ENCODE results near the gene SGMS1.
"Not testable (repeated sequence)": the region's sequence is repeated elsewhere in the genome, so short reads cannot be mapped to it uniquely, and the experiment has no call there.

SGMS1 gene

DNA sequence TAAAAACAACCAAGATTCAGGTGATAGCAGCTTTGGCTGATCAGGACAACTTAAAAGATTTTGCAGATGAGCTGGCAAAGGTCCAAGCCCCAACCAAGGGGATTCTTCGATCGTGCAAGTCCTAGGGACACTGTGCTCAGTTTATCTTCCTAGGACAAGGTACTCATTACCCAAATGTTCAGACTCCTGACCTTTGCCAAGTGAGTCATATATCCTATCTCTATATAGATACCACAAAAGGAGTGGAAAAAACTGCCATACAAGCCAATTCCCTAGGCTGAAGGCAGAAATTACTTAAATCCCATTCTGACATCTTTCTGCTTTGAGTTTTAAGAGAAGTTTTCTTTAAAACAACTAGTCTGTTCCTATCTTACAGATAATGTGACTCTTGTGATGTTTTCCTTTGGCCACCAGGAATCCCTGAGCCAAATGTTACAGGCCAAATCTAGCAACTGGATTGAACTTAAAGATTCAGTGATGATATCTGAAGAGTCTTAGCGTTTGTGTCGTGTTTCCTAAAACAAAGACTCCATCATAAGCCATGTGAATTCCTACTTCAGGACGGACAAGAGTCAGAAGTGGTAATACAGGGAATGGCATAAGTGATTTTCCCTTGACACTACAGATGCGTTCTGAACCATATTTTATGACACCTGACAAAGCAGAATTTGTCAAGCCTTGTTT lies 229.8 kb downstream of the SGMS1 start:
- no peak for DNase-seq

DNA sequence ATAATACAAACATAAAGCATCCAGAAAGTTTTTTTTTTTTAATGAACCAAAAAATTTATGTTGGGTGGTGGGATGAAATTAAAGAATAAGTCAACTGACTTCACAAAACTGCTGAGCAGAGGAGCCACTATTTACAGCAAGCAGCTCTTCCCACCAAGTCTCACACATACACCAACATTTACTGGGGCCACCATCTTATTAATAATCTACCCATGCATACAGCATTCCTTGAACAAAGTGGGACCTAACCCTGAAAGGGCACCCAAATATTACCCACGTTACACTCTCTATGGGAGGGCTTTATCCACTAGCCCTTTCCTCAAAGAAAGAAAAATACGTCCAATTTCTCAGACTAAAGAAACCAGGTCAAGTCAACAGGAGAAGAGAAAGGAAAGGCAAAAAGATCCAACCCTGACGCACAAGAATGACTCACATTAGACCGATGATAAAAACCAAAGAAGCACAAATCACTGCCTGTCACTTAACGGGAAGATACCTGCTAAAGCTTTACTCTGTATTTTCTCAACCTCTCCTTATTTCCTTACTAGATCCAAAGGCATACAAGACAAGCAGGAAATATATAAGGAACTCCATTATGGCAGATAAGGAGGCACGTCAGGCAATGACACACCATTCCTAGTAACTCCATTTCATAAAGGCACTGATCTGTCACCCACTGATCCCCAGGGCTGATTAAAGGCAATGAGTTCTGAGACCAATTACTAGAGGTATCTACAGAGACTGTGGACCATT lies 230.6 kb downstream of the SGMS1 start:
- DNase-seq: no peak

DNA sequence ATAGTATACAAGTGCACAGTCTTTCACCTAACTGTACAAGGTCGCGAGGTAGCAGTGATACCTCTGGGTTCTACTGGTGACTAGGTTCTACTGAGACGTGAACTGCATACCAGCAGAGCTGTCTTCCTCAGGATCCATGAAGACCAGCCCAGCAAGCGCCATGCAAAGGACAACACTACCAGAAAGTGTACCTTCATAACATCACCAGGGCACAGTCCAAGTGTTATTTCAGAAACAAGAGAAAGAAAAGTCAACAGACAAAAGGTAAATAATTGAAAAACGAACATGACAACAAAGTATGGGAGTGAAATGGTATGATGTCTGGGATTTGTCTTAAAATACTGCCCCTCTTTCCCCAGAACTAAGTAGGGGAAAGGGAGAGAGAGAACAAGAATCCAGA lies 231.3 kb downstream of the SGMS1 start:
- DNase-seq: no peak

DNA sequence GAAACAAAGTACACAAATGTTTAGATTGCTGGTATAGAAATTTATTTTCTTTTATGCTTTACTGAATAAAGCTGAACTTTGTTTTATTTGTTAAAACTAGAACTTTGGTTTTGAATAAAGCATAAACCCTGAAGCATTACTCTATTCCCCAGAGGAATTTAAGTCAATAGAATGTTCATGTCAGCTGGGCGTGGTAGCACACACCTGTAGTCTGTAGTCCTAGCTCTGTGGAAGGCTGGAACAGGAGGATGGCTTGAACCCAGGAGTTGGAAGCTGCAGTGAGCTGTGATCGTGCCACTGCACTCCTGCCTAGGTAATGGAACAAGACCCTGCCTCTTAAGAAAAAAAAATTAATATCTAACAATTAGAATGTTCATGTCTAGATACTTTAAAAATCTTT lies 233.5 kb downstream of the SGMS1 start:
- DNase-seq: no peak

DNA sequence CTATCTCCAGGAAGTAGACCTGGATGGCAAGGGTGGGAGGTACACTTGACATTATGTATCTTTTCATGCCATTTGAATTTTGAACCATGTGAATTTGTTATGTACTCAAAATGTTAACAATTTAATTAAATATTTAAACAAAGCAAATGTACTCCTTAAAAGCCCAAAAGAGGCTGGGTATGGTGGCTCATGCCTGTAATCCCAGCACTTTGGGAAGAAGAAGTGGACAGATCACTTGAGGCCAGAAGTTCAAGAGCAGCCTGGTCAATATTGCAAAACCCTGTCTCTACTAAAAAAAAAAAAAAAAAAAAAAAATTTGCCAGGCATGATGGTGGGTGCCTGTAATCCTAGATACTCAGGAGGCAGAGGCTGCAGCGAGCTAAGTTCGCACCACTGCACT lies 235.6 kb downstream of the SGMS1 start:
- DNase-seq: no peak

DNA sequence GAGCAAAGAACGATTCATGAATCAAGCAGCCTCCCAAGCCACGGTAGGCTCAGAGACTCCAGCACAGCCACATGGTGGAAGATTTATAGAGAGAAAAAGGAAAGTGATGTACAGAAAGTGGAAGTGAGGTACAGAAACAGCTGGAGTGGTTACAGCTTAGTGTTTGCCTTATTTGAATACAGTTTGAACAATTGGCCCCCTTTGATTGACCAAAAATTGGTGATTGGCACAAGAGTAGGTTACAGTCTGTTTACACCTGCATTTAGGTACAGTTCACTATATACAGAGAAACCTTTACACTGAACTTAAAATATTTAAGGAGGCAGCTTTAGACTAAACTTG lies 236.1 kb downstream of the SGMS1 start:
- no peak for DNase-seq

DNA sequence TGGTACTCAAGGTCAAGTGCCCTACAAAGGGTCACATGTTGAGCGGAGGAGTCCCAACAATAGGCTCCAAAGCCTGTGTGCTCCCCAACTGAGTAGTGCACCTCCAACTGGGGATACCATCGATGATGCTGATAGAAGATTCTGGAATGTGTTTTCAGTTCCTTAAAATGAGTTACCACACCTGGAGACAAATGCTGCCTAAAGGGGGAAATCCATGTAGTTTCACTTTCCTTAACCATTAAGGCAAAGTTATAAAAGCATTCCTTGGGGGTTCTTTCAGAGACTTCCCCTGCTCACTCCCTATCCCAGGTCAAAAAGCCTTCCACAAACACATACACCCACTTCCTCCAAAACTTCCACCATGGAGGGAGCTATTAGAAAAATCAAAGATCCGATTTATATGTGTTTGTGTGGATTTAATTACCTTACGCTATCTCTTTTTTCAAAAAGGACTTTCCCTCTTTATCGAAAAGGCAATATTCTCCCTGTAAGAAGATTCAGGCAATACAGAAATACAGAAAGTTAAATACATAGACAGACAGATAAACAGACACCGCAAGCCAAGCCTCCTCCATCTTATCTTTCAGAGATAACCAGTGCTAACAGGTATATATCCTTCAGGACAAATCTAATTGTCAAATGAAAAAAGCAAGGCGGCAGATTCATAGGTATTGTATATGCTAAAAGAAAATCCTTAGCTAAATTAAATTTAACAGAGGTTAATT lies 236.6 kb downstream of the SGMS1 start:
- DNase-seq: no peak

DNA sequence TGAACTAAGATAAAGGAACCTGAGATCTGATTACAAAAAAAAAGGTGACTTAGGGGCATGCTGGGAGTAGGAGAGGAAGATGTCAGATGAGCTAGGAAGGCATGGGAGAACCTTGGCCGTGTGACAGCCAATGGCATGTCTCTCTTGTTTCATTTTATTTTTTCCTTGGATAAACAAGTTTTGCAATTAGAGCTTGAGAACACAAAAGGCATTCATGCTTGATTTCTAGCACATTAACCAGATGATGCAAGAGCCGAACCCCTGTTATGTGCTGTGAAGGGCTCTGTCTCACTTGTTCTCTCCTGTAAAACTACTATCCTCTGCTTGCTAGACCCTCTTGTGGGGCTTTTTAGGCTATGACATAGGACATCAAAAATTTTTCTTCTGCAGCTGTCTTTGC lies 238.1 kb downstream of the SGMS1 start:
- no peak for DNase-seq

DNA sequence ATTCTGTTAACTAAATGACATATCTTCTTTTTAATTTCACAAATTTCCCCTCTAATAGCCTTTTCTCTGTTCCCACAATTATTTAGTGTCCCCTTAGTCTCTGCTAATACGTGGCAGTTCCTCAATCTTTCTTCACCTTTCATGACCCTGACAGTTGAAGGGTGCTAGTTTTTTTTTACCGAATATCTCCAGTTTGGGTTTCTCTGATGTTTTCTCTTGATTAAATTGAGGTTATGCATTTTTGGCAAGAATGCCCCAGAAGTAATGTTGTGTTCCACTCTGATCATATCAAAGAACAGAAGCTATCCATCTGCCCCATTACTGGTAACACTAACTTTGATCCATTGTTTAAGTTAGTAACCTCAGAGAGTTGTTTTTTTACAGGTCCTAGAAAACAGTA lies 238.9 kb downstream of the SGMS1 start:
- no peak for DNase-seq

DNA sequence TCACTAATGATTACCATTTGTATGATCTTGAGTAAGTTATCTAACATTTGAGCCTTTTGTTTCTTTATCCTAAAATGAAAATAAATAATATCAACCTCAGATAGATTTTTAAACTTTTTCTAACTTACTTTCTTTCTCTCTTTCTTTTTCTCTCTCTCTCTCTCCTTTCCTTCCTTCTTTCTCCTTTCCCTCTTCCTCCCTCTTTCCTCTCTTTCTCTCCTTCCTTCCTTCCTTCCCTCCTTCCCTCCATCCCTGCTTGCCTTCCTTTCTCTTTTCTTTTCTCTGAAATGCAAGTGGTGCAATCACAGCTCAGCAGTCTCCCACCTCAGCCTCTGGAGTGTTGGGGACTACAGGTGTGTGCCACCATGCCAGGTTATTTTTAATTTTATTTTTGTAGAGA lies 239.5 kb downstream of the SGMS1 start:
- no peak for DNase-seq

DNA sequence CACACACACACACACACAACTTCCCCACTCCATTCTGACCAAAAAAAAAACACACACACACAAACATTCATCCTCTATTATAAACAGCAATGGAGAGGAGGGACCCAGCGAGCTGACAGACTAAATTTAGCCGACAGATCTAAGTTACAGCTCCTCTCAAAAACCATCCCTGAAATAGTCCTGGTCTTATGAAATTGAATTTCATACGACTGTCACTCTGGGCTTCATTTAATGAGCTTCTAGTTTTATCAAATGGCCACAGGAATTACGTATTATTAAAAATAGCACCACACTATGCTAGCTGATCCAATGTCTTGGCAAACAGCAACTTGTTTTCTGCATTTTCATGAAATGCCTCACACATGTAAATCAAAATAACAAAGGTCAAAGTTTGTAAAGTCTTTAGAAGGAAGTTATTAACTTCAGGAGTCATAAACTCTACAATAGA lies 241.2 kb downstream of the SGMS1 start:
- DNase-seq: no peak

DNA sequence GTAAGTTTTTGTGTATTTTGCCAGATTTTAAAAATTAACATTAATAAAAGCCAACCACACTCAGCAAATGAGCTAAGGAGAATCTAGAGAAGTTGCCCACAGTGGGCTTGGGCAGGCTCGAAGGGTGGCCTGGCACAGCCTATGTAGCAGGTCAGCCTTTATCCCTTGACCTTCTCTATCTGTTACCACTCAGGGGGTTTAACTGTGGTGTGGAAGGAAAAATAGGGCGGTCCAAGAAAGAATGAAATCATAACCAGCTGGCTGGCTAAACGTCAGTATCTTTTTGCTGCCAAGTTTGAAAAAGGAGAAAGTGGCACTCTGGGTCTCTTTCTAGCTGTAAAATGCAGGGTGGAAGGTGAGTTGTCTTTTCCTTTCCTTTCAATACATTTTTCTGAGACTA lies 242.1 kb downstream of the SGMS1 start:
- DNase-seq: no peak

DNA sequence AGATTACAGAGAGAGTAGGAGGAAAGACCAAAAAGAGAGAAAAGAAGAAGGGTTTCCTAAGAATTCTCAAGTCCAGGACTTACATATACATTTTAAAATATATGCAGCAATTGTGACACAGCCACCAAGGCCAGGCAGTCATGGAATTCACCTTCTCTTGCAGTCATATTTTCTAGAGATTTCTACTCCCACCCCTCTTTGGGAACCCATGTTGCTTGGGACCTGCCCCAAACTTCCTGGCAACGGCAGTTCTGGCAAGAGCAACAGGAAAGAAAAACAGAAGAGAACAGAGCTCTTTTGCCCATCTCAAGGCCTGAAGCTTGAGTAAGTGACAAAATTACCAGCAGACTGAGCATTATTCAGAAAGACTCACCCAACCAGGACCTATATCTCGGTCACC lies 244.1 kb downstream of the SGMS1 start:
- no peak for DNase-seq

DNA sequence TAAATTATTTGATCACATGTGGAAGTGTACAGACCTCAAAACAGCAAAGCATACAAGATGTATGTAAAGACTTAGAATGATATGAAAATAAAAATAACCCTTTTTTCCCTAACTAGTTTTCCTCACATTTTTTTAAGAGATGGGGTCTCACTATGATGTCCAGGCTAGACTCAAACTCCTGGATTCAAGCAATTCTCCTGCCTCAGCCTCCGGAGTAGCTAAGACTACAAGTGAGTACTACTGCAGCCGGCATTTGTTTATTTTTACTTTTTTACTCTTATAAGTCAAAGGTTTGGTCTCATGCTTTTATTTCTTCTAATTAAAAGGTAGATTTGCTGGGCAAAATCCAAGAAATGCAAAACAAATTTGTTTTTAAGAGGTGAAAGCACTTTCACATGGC lies 248.0 kb downstream of the SGMS1 start:
- no peak for DNase-seq

DNA sequence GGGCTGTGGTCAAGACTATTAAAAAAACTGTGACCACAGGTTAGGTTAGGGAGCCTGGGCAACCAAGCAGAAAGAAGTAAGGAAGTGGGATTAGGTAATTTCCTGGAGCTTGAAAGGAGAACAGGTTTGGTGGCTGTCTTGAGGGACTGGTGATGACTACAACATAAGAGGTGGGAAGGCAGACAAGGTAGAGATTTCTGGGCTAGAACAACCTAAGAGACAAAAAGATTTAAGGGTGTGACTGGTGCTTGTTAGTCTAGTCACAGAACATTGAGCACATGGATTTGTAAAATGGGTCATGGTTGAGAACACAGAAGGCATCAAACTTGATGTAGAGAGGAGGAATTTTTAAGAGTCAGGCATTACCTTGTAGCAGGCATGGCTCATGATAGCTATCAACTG lies 248.7 kb downstream of the SGMS1 start:
- no peak for DNase-seq

DNA sequence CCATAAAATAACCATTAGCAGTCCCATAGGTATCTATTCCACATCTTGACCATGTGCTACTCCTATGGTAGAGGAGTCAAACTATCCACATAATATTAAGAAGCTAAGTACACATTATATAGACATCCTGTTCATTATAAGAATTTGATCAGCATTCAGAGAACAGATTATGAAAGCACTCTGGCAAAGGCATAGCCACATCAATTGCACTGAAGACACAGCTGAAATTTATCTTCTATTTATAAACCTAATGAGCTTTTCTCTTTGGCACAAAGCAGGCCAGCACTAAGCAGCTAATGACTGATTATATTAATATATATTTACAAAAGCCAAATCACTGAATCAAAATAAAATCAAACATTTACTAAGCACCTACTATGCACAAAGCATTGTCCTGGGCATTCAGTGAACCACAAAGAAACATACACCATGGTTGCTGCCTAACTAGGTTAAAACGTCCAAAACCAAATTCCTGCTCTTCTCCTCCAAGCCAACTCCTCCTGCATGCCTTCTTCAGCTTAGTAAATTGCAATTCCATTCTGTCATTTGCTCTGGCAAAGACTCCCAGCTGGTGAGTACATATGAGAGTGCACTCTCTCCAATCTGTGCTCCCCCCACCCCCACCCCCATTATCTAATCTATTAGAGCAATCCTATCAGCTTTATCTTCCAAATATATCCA lies 249.8 kb downstream of the SGMS1 start:
- DNase-seq: no peak

DNA sequence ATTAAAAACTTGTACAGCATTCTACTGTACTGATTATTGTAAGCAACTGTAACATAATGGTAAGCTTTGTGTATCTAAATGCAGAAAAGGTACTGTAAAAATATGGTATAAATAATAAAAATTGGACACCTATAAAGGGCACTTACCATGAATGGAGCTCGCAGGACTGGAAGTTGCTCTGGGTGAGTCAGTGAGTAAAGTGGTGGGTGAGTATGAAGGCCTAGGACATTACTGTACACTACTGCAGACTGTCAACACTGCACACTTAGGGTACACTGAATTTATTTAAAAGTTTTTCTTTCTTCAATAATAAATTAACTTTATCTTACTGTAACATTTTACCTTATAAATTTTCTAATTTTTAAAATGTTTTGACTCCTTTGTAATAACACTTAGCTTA lies 253.8 kb downstream of the SGMS1 start:
- no peak for DNase-seq

DNA sequence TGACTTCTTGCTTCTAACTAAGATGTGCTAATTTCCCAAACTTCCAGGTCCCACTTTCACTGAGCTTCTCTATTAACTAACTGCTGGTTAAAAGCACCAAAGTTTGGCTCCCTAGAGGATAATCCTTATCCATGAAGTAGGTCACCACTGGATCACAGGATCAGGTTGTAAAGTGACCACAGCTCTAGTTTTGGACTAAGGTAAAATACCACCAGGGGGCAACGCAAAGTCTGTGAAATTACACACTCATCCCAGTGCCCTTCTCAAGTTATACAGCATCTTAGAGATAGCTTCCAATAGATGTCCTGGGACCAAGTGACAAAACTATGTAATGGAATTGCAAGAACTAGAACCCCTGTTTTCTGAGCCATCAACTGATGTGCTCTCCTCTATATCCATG lies 256.0 kb downstream of the SGMS1 start:
- DNase-seq: no peak

DNA sequence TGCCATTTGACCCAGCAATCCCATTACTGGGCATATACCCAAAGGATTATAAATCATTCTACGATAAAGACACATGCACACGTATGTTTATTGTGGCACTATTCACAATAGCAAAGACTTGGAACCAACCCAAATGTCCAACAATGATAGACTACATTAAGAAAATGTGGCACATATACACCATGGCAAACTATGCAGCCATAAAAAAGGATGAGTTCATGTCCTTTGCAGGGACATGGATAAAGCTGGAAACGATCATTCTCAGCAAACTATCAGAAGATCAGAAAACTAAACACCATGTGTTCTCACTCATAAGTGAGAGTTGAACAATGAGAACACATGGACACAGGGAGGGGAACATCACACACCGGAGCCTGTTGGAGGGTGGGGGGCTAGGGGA lies 257.3 kb downstream of the SGMS1 start:
- not testable (repeated sequence) for DNase-seq

DNA sequence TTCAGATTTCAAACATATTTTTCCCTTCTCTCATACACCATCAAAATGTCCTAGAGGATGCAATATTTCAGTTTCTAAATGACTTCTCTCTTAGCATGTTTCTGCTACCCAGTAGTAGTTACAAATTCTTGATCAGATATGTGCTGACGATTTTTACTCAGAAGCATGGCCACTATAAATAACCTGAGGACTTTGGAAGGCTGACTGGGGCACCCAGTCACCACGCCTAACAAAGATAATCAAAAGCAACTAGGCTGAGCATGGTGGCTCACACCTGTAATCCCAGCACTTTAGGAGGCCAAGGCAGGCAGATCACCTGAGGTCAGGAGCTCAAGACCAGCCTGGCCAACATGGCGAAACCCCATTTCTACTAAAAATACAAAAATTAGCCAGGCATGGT lies 259.0 kb downstream of the SGMS1 start:
- not testable (repeated sequence) for DNase-seq

DNA sequence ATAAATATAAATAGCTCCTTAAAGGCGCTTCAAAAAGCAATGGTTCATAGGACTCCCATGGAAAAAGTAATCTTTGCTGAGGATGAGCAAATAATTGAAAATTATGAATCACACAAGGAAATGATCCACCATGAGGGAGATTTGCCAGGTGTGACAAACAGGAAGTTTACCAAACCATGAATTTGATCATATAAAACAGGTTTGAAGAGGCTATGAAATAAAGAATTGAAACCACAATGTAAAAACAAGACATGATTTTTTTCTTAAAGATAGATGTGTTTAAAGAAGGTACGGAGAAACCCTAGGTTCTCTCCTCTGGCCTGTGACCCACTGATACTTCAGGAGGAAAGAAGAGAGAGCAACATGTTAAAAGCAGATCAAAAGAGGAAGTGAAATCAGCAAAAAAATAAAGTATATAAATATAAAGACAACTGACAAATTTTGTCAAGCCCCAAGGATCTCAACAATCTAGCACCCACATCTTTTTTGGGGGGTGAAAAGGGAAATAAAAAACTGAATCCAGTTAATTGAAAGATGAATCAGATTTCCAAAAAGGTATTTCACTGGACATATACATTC lies 261.1 kb downstream of the SGMS1 start:
- DNase-seq: no peak

DNA sequence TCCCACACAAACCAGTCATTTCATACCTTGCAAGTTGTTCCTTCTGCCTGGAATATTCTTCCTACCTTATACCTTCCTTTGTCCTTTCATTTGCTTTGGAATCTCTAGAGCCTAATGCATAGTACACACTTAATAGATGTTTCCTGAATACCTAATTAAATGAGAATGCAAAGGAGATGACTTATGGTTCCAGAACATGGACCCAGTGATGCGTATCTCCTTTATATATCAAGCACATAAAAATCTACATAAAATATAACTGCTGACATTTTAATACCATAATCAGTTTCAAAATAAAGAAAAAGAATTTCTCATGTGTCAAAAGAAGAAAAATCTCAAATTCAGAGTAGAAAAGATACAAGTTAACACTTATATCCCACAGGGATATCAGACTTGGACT lies 261.8 kb downstream of the SGMS1 start:
- DNase-seq: no peak

All from right hindlimb (tissue), 1 donor.